Measurements from ENCODE around the gene VASH2. TPM values are rescaled to one million over a fixed set of nuclear protein-coding genes. Genes with fewer than 3 reads are reported as not detected.

Gene VASH2
- total and polyA plus RNA-seq, 2 experiments from 2014 or later: 0.06 TPM; not detected in 1

DNA sequence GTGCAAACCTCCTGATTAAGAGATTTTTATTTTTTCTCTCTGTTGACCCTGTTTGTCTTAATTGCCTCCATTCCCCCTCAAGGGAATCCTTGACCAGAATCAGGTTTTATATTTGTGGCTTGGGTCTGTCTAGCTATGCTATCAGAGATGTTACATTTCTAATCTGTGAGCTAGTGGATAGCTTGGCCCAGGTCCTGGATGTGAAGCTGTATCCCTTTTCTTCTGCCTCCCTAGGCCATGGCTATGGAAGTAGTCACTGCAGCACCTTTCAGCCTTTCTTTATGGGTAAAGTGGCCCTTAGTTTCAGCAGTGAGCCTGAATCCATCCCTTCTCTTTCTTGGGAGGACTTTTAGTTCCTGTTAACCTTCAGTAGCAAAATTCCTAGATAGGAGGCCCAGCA is 82.3 kb downstream of the VASH2 start:
- peaks cover 14% of the 10 kb centered on the region for H3K27me3 ChIP-seq (replicated peaks; ENCODE audit: insufficient read depth)
- no peak overlapping the region for H3K4me2 ChIP-seq (ENCODE audit: unreplicated experiment)
- no peaks in the 10 kb centered on the region for H3F3A ChIP-seq (ENCODE audit: insufficient read depth)
- no peaks in the 10 kb centered on the region for H3K9me2 ChIP-seq (ENCODE audit: insufficient read depth)
- H2AFZ ChIP-seq: no peak overlapping the region
- in situ Hi-C loops (cut with MboI): no loop called here
- H3K36me3 ChIP-seq (ENCODE audit: low read depth): no peaks in the 10 kb centered on the region
- no peak overlapping the region for H3K27ac ChIP-seq
- DNase-seq: no peak
- no peak for TF ChIP-seq EZH2 (IDR thresholded peaks at IDR 0.05; ENCODE audit: insufficient read depth, poor library complexity, severe bottlenecking)
- TF ChIP-seq EZH2phosphoT487 (IDR thresholded peaks at IDR 0.05; ENCODE audit: insufficient read depth, low read depth): no peak
- no peaks in the 10 kb centered on the region for H3K9me3 ChIP-seq (ENCODE audit: low read depth)
- H4K20me1 ChIP-seq (ENCODE audit: insufficient read depth): no peaks in the 10 kb centered on the region
- no peak overlapping the region for H3K4me3 ChIP-seq
- no peak overlapping the region for H3K9ac ChIP-seq
- no peaks in the 10 kb centered on the region for H3K4me1 ChIP-seq (ENCODE audit: insufficient read depth)
- H3K79me2 ChIP-seq (ENCODE audit: insufficient read depth): no peaks in the 10 kb centered on the region

DNA sequence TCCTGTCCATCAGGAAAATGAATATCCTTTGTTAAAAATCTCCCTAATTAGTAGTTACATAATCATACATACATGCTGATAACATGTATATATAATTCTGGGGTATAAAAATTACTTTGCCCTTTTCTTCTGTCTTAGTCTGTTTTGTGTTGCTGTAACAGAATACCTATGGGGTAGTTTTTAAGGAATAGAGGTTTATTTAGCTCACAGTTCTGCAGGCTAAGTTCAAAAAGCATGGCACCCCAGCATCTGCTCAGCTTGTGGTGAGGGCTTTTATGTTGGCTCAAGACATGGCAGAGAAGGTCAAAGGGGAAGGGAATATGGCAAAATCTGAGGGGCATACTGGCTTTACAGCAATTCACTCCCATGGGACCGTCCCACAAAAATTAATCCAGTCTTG is 84.4 kb downstream of the VASH2 start:
- Histone ChIP-seq H2AFZ (no peak overlapping the region), H3K9me3 (ENCODE audit: low read depth) (no peaks in the 10 kb centered on the region)
- 76 to 83% methylated on average over 1 of the region's 1 CpG for WGBS, 2 experiments (ENCODE audit: low coverage in 1 of 2, low lambda C conversion rate in 2 of 2, missing lambda C conversion rate in 2 of 2)

GRCh38 chr1:213035573-213035972 is 85.2 kb downstream of the VASH2 start:
- WGBS, 2 experiments (ENCODE audit: low coverage in 1 of 2, low lambda C conversion rate in 2 of 2, missing lambda C conversion rate in 2 of 2): 31 to 32% methylated on average over 2 of the region's 2 CpGs
- Histone ChIP-seq H3K27me3 (replicated peaks; ENCODE audit: insufficient read depth) (no peaks in the 10 kb centered on the region; the same call in none of the 2 replicates), H3K36me3 (ENCODE audit: low read depth) (no peaks in the 10 kb centered on the region), H3K27ac (no peak overlapping the region), H3K4me2 (ENCODE audit: unreplicated experiment) (no peak overlapping the region), H3K79me2 (ENCODE audit: insufficient read depth) (no peaks in the 10 kb centered on the region), H4K20me1 (ENCODE audit: insufficient read depth) (no peaks in the 10 kb centered on the region), H3K9ac (no peak overlapping the region), H2AFZ (no peak overlapping the region), H3K9me2 (ENCODE audit: insufficient read depth) (no peaks in the 10 kb centered on the region), H3K9me3 (ENCODE audit: low read depth) (no peaks in the 10 kb centered on the region), H3K4me1 (ENCODE audit: insufficient read depth) (no peaks in the 10 kb centered on the region), H3F3A (ENCODE audit: insufficient read depth) (no peaks in the 10 kb centered on the region), H3K4me3 (no peak overlapping the region)
- in situ Hi-C loops (cut with MboI): no loop called here
- no peak for TF ChIP-seq EZH2 (IDR thresholded peaks at IDR 0.05; ENCODE audit: insufficient read depth, poor library complexity, severe bottlenecking)
- no peak for TF ChIP-seq EZH2phosphoT487 (IDR thresholded peaks at IDR 0.05; ENCODE audit: insufficient read depth, low read depth)
- DNase-seq: no peak

More for the DNA sequence above, 84.4 kb downstream of the VASH2 start:
- no peak for TF ChIP-seq EZH2 (IDR thresholded peaks at IDR 0.05; ENCODE audit: insufficient read depth, poor library complexity, severe bottlenecking)
- no peak for TF ChIP-seq EZH2phosphoT487 (IDR thresholded peaks at IDR 0.05; ENCODE audit: insufficient read depth, low read depth)
- Histone ChIP-seq H3K4me2 (ENCODE audit: unreplicated experiment) (no peak overlapping the region), H3K4me1 (ENCODE audit: insufficient read depth) (no peaks in the 10 kb centered on the region), H3K36me3 (ENCODE audit: low read depth) (no peaks in the 10 kb centered on the region), H3F3A (ENCODE audit: insufficient read depth) (no peaks in the 10 kb centered on the region), H3K4me3 (no peak overlapping the region), H3K9me2 (ENCODE audit: insufficient read depth) (no peaks in the 10 kb centered on the region), H3K27ac (no peak overlapping the region), H3K79me2 (ENCODE audit: insufficient read depth) (no peaks in the 10 kb centered on the region), H4K20me1 (ENCODE audit: insufficient read depth) (no peaks in the 10 kb centered on the region), H3K27me3 (replicated peaks; ENCODE audit: insufficient read depth) (no peaks in the 10 kb centered on the region; the same call in none of the 2 replicates), H3K9ac (no peak overlapping the region)
- in situ Hi-C loops (cut with MboI): no loop called here
- DNase-seq: no peak

Other genes starting within 250 kb of the VASH2 start
- 30.7 and 34.9 TPM in 2 replicates for gene NSL1, start 158.8 kb upstream of the VASH2 start, total RNA-seq (2014; rRNA removed; shearing (Covaris generic))
- 32.0 and 38.0 TPM in 2 replicates for gene NSL1, start 158.8 kb upstream of the VASH2 start, polyA plus RNA-seq (2016; fragmentation: Nextera tagmentation; extraction: Ambion mirVana)
- gene TATDN3, start 158.6 kb upstream of the VASH2 start, total RNA-seq (2014; rRNA removed; shearing (Covaris generic)): 12.4 and 14.8 TPM in 2 replicates
- gene TATDN3, start 158.6 kb upstream of the VASH2 start, polyA plus RNA-seq (2016; fragmentation: Nextera tagmentation; extraction: Ambion mirVana): 14.9 and 18.9 TPM in 2 replicates
- gene SPATA45, start 102.9 kb upstream of the VASH2 start, total RNA-seq (2014; rRNA removed; shearing (Covaris generic)): not detected in 2 replicates
- gene SPATA45, start 102.9 kb upstream of the VASH2 start, polyA plus RNA-seq (2016; fragmentation: Nextera tagmentation; extraction: Ambion mirVana): not detected in 2 replicates
- gene FLVCR1, start 92.3 kb upstream of the VASH2 start, total RNA-seq (2014; rRNA removed; shearing (Covaris generic)): 2.3 and 4.2 TPM in 2 replicates
- 0.81 and 0.86 TPM in 2 replicates for gene FLVCR1, start 92.3 kb upstream of the VASH2 start, polyA plus RNA-seq (2016; fragmentation: Nextera tagmentation; extraction: Ambion mirVana)
- gene ANGEL2, start 65.3 kb downstream of the VASH2 start, total RNA-seq (2014; rRNA removed; shearing (Covaris generic)): 28.5 and 39.2 TPM in 2 replicates
- gene ANGEL2, start 65.3 kb downstream of the VASH2 start, polyA plus RNA-seq (2016; fragmentation: Nextera tagmentation; extraction: Ambion mirVana): 19.7 and 22.5 TPM in 2 replicates
- gene RPS6KC1, start 100.7 kb downstream of the VASH2 start, total RNA-seq (2014; rRNA removed; shearing (Covaris generic)): 16.4 and 27.2 TPM in 2 replicates
- 16.8 and 18.9 TPM in 2 replicates for gene RPS6KC1, start 100.7 kb downstream of the VASH2 start, polyA plus RNA-seq (2016; fragmentation: Nextera tagmentation; extraction: Ambion mirVana)

Measured in GM23248 (cell line).